GM18909 (cell line): ENCODE results near the gene CELF4.

ENCODE experiments used
- ATAC-seq: cut with Tn5 transposase; IDR thresholded peaks from one replicate; pipeline ENCODE4 v1.9.1; 2021; ENCODE audit warnings: mild to moderate bottlenecking; ENCODE audit not compliant: unreplicated experiment, poor library complexity

The CELF4 gene

GRCh38 chr18:37550118-37550875 is 15.3 kb downstream of the CELF4 start:
- ATAC-seq: no peak

- no peak for ATAC-seq
These were observed 16.8 kb downstream of the CELF4 start for GRCh38 chr18:37548679-37549289.

DNA sequence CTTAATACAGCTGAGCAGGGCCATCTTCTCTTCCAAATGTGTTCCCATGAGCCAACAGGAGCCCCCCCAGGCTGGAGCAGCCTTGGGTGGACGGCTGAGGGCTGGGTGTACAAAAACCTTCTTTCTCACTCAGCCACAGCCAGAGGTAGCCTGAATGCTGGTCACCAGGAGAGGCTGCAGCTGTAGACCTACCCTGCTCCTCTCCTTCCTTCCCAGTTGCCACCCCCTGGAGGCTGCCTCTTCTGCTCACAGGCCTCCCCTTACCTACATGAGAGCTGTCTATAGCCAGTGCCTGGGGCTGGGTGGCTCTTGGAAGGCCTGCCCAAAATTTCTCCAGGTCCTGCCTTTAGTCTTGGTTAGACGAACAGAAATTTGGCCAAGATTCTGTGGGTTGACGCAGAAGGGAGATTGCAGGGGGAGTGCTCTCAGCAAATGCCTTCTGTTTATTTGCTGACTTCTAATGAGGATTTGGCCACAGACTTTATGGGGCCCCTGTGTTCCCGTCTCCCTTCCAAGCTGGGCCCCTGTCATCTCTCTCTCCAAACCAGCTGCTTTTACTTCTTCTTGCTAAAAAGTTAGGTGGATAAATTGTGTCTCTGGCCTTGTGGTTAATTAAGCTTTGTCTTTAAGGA is 18.3 kb downstream of the CELF4 start:
- ATAC-seq: no peak

DNA sequence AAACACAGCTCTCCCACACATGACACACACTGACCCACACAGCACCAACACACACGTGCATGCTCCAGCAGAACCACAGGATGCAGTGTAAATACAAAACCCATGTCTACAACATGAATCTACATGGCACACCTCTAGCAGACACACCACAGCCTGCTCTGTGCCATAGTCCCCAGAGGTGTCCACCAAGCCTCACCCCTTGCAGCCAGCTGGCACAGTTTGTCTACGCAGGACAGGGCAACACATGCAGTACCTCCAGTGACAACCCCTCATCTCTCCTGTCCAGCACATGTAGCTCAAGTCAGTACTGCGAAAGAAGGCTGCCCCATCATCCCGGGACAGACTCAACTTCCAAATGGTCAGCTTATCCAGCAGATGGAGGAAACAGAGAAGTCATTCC is 18.9 kb downstream of the CELF4 start:
- no peak for ATAC-seq

DNA sequence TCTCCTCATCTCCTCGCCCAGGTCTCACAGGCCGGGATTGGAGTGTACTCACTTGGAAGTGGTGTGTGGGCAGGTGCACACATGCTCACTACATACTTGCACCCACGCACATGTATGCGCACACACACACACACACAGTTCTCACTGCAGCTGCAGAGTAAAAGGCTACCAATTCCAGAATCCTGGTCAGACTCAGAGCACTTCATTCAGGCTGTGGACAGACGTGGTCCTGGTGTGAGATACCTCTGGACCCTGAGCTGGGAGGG is 19.4 kb downstream of the CELF4 start:
- ATAC-seq: no peak

- no peak for ATAC-seq
These were observed 19.9 kb downstream of the CELF4 start for GRCh38 chr18:37545461-37546271.

DNA sequence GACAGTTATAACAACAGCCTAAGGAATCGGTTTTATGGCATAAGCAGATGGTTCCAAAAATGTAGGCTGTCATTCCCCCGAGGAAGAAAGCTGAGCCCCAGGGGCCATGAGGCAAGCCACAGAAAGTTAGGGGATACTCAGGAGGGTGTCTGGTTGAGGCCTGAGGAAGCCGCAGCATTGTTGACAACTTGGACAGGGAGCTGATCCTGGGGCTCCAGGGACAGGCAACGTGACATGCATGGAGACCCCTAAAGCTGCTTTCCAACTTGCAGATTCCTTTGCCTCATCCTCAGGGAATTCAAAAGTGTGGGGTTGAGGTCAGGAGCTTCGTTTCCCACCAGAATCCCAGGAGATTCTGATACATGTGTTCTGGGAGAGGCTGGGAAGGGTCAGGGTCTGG is 20.9 kb downstream of the CELF4 start:
- no peak for ATAC-seq

GRCh38 chr18:37544217-37544616 is 21.4 kb downstream of the CELF4 start:
- ATAC-seq: no peak

DNA sequence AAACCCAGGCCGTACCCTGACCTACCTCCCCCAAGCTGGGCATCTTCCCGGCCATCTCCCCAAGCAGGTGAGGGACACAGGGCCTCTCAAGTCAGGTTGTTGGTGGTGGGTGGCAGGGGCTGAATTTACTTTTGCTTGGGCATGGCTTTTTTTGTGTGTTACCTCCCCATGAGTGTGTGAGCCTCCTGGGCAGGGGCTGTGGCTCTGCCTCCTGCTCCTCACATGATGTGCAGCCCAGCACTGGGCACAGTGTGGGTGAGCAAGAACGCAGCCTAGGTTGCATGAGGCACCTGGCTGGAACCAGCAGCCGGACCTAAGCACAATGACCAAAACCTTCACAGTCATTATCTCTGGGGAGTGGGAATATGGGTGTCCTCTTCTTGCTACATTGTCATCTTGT is 22.3 kb downstream of the CELF4 start:
- no peak for ATAC-seq

- no peak for ATAC-seq
These were observed 24.1 kb downstream of the CELF4 start for GRCh38 chr18:37541517-37541916.

DNA sequence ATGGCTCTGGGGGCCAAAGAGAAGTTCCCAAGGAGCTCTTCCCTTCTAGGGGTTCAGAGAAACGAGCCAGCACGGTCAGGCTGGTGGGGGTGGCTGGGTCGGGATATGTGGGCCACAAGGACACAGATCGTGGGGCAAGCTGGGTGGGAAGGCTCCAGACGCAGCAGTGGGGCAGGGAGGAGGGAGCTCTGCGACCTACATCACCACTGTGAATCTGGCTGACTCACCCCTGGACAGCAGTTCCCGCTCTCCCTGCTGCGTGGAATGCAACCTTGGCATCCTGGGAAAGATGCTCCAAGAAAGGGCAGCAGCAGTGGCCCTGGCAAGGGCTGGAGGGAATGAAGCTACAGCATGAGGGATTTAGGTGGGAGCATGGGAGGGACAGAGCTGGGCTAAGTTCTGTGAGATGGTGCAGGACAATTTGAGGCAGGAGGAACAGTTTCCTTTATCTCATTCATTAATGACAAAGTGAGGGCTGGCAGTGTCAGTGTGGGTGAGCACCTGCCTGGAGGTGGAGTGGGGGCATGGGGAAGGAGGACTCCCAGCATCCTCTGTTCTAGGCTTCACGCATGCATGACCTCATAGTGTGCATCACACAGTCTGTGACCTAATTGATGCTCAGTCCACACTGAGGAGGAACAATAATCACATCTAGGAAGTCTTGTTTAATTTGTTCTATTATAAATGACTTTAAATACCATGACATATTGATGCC is 25.0 kb downstream of the CELF4 start:
- ATAC-seq: no peak

DNA sequence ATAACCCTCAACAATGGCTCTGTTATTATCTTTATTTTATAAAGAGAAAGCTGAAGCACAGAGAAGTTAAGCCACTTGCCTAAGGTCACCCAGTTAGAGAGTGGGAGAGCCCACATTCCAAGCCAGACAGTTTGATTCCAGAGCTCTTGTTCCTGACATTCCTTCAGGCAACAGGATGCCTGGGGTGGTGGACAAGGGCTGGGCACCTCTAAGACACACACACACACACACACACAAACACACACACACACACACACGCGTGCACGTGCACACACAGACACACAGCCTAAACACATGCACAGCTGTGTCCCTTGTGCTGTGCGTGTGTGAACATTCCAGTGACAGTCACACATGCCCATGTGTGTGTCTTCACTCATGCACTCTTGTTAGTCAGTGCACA is 26.4 kb downstream of the CELF4 start:
- no peak for ATAC-seq

DNA sequence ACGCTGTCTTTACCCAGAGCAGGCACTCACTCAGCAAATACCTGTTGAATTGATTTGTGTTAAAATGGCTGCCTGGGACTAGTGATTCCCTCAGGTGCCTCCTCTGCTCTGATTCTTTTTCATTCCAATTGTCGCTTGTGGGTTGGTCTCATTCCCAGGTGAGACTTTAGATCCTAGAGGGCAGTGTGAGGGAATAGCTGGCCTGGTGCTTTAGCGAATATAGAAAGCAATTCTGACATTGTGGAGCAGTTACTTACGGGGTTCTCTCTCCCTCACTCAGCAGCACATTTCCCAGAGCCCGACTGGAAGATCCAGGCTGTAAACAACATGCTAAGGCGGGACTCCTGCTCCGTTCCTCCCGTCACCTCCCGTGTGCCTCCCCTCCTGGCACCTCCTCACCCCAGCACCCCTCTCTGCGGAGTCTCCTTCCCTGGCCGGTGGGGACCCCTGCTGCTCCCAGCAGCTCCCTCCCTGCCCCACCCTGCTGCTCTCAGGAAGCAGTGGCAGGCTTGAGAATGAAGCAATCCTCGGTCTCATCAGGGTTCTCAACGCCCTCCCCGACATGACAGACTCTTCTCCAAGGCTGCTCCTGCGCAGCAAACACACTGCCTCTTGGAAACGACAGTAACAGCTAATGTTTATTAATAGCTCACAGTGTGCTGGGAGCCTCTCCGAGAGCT is 26.9 kb downstream of the CELF4 start:
- no peak for ATAC-seq

DNA sequence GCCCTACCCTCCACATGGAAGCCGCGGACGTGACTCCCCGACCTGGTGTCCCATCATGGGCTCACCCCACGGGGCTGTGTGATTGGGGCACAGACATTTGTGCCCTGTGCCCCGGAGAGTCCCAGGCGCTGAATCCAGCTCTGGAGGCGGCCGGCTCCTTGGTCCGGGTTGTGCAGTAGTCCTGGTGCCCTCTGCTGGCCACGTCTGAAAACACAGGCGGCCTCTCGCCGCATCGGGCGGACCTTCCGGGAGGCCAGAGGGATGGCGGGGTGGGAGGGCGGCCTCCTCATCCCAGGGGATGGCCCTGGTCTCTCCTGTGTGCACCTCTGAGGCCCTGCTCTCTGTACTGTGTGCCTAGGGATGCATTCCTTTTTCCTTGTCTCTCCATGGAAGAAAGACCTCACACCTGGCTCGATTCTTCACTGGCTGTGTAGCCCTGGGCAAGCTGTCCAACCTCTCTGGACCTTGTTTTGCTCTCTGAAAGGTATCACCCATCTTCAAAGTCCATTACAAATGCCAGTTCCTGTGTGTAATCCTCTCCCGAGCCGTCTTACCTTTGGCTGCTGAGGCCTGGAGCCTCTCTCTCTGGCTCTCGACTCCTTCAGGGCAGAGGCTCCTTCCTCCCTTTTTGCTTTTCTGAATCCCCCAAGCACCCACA is 27.6 kb downstream of the CELF4 start:
- peak; percentile 86 for ATAC-seq

GRCh38 chr18:37536656-37537055 is 28.9 kb downstream of the CELF4 start:
- ATAC-seq: no peak

DNA sequence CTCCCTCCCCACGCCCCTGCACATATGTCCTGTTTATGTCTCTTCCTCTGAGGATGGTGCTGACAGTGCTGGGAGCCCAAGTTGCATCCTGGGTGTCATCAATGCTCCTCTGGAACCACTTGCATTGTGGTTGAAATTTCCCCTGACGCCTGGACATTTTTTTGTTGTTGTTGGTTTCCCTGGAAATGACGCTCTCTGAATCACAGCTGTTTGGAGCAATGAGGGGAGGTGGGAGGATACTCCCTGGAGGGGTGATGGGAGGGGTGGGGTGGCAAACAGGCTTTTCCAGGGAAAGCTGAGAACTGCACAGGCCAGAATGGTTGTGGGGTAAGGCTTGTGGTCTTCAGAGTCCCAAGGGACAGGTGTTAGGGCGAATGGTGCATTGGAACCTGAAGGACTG is 29.6 kb downstream of the CELF4 start:
- no peak for ATAC-seq

- ATAC-seq: no peak
These were observed 31.0 kb downstream of the CELF4 start for GRCh38 chr18:37534627-37535026.

DNA sequence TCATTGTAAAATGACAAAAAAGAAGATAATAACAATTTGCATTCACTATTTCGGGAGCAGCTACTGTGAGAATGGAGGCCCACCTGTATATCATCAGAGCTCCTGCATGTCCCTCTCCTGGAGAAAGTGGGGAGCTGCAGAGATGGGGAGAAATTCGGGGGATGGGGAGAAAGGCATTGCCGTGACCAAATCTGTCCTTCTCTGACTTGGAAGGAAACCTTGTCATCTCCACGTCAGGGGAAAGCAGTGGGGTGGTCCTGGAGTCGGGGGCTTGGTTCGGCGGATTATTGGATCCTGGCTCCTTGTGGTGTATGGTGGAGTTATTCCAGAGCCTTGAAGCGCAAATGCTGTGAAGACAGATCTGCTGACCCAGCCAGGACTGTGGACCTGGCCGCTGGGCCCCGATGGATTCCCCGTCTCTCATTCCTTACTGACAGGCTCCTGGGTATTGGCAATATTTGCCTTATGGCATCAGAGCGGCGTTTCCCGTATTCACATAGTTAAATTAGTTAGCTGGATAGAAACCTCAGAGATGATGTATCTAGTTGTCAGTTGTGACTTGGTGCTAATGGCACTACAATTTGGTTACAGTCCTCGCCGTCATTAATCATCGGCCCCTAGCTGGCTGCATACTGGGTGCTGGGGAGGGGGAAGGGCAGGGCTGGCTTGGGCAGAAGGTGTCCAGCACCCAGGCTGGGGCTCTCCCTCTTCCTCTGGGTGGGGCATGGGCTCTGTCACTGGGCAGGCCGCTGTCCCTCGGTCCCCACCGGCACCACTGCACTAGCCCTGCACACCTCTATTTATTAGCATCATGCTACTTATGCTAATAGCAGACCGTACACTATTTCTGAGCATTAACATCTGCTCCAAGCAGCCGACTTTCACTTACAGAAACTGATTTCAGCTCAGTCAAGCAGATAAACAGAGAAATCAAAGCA is 31.7 kb downstream of the CELF4 start:
- ATAC-seq: no peak
